Caco-2 (cell line): Measurements from ENCODE around the gene OLFM1. TPM values are rescaled to one million over a fixed set of nuclear protein-coding genes. Genes with fewer than 3 reads are reported as not detected.

Source experiments
- Bru-seq: library from RNA; stranded (reverse); fragments of 400-500 nt; gene quantifications from one replicate; lab custom pipeline; 2021; lab: Mats Ljungman, UMichigan
- BruChase-seq, 2 experiments: library from RNA; stranded (reverse); fragments of 400-500 nt; gene quantifications; one replicate each; lab custom pipeline; 2021; lab: Mats Ljungman, UMichigan
- BruUV-seq: library from RNA; stranded (reverse); fragments of 400-500 nt; replicated peaks from 2 replicates; lab custom pipeline; 2021; lab: Mats Ljungman, UMichigan
- CTCF ChIA-PET: fragments of 300-600 bp; sonication (Branson Sonifier 250); formaldehyde crosslinking; loops from one replicate; lab custom pipeline; 2022; ENCODE audit warnings: antibody characterized with exemption; lab: Charles Lee
- POLR2A ChIA-PET: fragments of 300-600 bp; sonication (Branson Sonifier 250); formaldehyde crosslinking; loops from one replicate; lab custom pipeline; 2022; ENCODE audit warnings: antibody characterized with exemption; lab: Charles Lee
- DNase-seq, 2 experiments: peaks; one replicate each; pipeline versions ENCODE4 v3.0.0 to v3.0.0-alpha.2; 2020 to 2022
- H3K27me3 ChIP-seq: replicated peaks from 2 replicates; pipeline ENCODE4 v1.6.0; 2011; ENCODE audit warnings: low read length; ENCODE audit not compliant: control insufficient read depth, insufficient read depth
- H3K36me3 ChIP-seq: 2 replicates; pipeline ENCODE4 v1.5.1; 2011; ENCODE audit warnings: low read length; ENCODE audit not compliant: control insufficient read depth, insufficient read depth
- H3K4me1 ChIP-seq: fragments of 250-450 bp; sonication (Bioruptor Pico); 2 replicates; pipeline ENCODE4 v1.5.1; 2020; ENCODE audit warnings: mild to moderate bottlenecking
- H3K4me3 ChIP-seq: 2 replicates; pipeline ENCODE4 v1.5.1; 2011; ENCODE audit warnings: low read depth, mild to moderate bottlenecking, control low read depth, low read length
- H3K9me3 ChIP-seq: fragments of 250-450 bp; sonication (Bioruptor Pico); 2 replicates; pipeline ENCODE4 v1.5.1; 2020; ENCODE audit warnings: mild to moderate bottlenecking, moderate library complexity
- H3K27ac Mint-ChIP-seq: one replicate; pipeline ENCODE4 v1.8.0; 2022; ENCODE audit warnings: mixed read lengths; ENCODE audit not compliant: unreplicated experiment
- H3K27me3 Mint-ChIP-seq: one replicate; pipeline ENCODE4 v1.8.0; 2022; ENCODE audit warnings: mixed read lengths; ENCODE audit not compliant: insufficient read depth, unreplicated experiment
- H3K36me3 Mint-ChIP-seq: one replicate; pipeline ENCODE4 v1.8.0; 2022; ENCODE audit warnings: mild to moderate bottlenecking, mixed read lengths; ENCODE audit not compliant: insufficient read depth, unreplicated experiment
- H3K4me1 Mint-ChIP-seq: one replicate; pipeline ENCODE4 v1.8.0; 2022; ENCODE audit warnings: low read depth, mixed read lengths; ENCODE audit not compliant: unreplicated experiment
- H3K4me3 Mint-ChIP-seq: one replicate; pipeline ENCODE4 v1.8.0; 2022; ENCODE audit warnings: mild to moderate bottlenecking, moderate library complexity, mixed read lengths; ENCODE audit not compliant: unreplicated experiment
- H3K9me3 Mint-ChIP-seq: one replicate; pipeline ENCODE4 v1.8.0; 2022; ENCODE audit warnings: mixed read lengths; ENCODE audit not compliant: unreplicated experiment
- CTCF ChIP-seq, 2 experiments: fragments of 200-600 bp in 1 of 2; IDR thresholded peaks; 1 replicate in 1 of 2; 2 replicates in 1 of 2; pipeline versions ENCODE4 v1.5.1 to v1.8.0; 2011 to 2022; ENCODE audit warnings: antibody characterized with exemption in 1 of 2, control low read depth in 1 of 2, inconsistent platforms in 1 of 2, low read depth in 1 of 2, low read length in 1 of 2, mild to moderate bottlenecking in 1 of 2, moderate library complexity in 1 of 2; ENCODE audit not compliant: insufficient read depth in 1 of 2, severe bottlenecking in 1 of 2, unreplicated experiment in 1 of 2
- intact Hi-C: fragments of 100-400 bp; cut with micrococcal nuclease; formaldehyde crosslinking; loops from one replicate; pipeline ENCODE4 v1.10.0; 2022; ENCODE audit not compliant: unreplicated experiment
- long read RNA-seq: library from polyadenylated mRNA; stranded (forward); transcript quantifications from one replicate; pipeline ENCODE4 v2.0.0, GENCODE V29; 2022
- total RNA-seq: library from RNA; stranded (reverse); gene quantifications from 2 replicates; pipeline ENCODE4 v1.2.3, GENCODE V29; 2022

OLFM1 gene
- total RNA-seq, result not detected in 2 replicates
- percentile 5 among the genes with signal in this experiment for Bru-seq, nascent RNA
- percentile 2 among the genes with signal in this experiment for BruChase-seq, experiment 1, labeled RNA remaining after a 2-hour chase
- not detected for BruChase-seq, experiment 2, labeled RNA remaining after a 6-hour chase
- long read RNA-seq, result 0 reads

- POLR2A ChIA-PET, result no interaction called here
- DNase-seq, result peak; percentile 59 to 65
- peaks cover 14% of the 10 kb centered on the region for H3K9me3 Mint-ChIP-seq
Observed at GRCh38 chr9:135087489-135087792, at the start of gene OLFM1. Gene OLFM1, plus strand, starts transcription at chr9:135087668. Its CDS starts 322 bp downstream, at chr9:135087990.

DNA sequence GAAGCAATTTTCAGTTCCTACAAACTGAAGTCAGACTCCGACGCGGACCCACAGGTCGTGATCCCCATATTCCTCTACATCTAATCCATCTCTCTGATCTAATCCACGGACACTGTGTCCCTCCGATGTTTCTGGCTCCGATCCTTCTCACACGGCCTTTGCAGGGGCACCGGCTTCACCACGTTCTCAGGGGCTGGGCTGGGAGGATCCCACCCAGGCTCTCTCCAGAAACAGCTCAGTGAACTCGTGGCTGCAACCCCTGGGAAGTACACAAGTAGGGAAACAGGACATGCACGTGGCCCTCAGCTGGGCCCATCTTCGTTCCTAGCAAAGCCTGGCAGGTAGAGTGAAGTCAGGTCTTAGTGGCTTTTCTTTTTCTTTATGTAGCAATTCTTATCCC is 49.1 kb upstream of the OLFM1 start:
- H3K9me3 Mint-ChIP-seq, result no peaks in the 10 kb centered on the region
- CTCF ChIA-PET, result no interaction called here
- no peaks in the 10 kb centered on the region for H3K4me1 ChIP-seq
- no peak for TF ChIP-seq CTCF (IDR thresholded peaks at IDR 0.05; ENCODE audit: insufficient read depth in 1 of 2, low read depth in 1 of 2, low read length in 1 of 2, severe bottlenecking in 1 of 2, unreplicated experiment in 1 of 2)
- no peak overlapping the region for H3K27ac Mint-ChIP-seq
- H3K4me1 Mint-ChIP-seq, result no peaks in the 10 kb centered on the region
- H3K4me3 Mint-ChIP-seq, result no peak overlapping the region
- no peaks in the 10 kb centered on the region for H3K9me3 ChIP-seq
- POLR2A ChIA-PET, result no interaction called here
- H3K27me3 Mint-ChIP-seq, result peaks cover 36% of the 10 kb centered on the region
- H3K4me3 ChIP-seq, result no peak overlapping the region
- H3K36me3 Mint-ChIP-seq, result no peaks in the 10 kb centered on the region
- H3K27me3 ChIP-seq, result no peaks in the 10 kb centered on the region
- H3K36me3 ChIP-seq, result no peaks in the 10 kb centered on the region
- peak in 1 of 2 experiments; percentile 8 for DNase-seq
- no TSS peak for BruUV-seq
- intact Hi-C loops, result no loop called here

More at GRCh38 chr9:135087489-135087792, at the start of gene OLFM1:
- Mint-ChIP-seq H3K4me3 (no peak within 1 kb of the TSS), H3K36me3 (no peaks in the 10 kb centered on the region), H3K27me3 (peaks cover 22% of the 10 kb centered on the region), H3K4me1 (peaks cover 7% of the 10 kb centered on the region), H3K27ac (no peak within 1 kb of the TSS)
- Histone ChIP-seq H3K9me3 (no peaks in the 10 kb centered on the region; the same call in 1 of the 2 replicates), H3K4me1 (no peaks in the 10 kb centered on the region), H3K4me3 (no peak within 1 kb of the TSS), H3K27me3 (no peaks in the 10 kb centered on the region), H3K36me3 (no peaks in the 10 kb centered on the region)
- CTCF ChIA-PET, result no interaction called here
- intact Hi-C loops, result no loop called here
- peak; percentile 34 to 48 for TF ChIP-seq CTCF (IDR thresholded peaks at IDR 0.05; ENCODE audit: insufficient read depth in 1 of 2, low read depth in 1 of 2, low read length in 1 of 2, severe bottlenecking in 1 of 2, unreplicated experiment in 1 of 2)
- BruUV-seq, result no TSS peak

GRCh38 chr9:135038826-135039225 is 48.6 kb upstream of the OLFM1 start:
- Mint-ChIP-seq H3K4me3 (no peak overlapping the region), H3K9me3 (no peaks in the 10 kb centered on the region), H3K27me3 (peaks cover 36% of the 10 kb centered on the region), H3K36me3 (no peaks in the 10 kb centered on the region), H3K4me1 (no peaks in the 10 kb centered on the region), H3K27ac (no peak overlapping the region)
- CTCF ChIA-PET, result no interaction called here
- intact Hi-C loops, result no loop called here
- no TSS peak for BruUV-seq
- Histone ChIP-seq H3K27me3 (no peaks in the 10 kb centered on the region), H3K36me3 (no peaks in the 10 kb centered on the region), H3K9me3 (no peaks in the 10 kb centered on the region), H3K4me1 (no peaks in the 10 kb centered on the region), H3K4me3 (no peak overlapping the region)
- POLR2A ChIA-PET, result no interaction called here
- no peak for TF ChIP-seq CTCF (IDR thresholded peaks at IDR 0.05; ENCODE audit: insufficient read depth in 1 of 2, low read depth in 1 of 2, low read length in 1 of 2, severe bottlenecking in 1 of 2, unreplicated experiment in 1 of 2)
- DNase-seq, result peak in 1 of 2 experiments; percentile 9
